K562 (cell line): Measurements from ENCODE around the gene FAF2. TPM values are rescaled to one million over a fixed set of nuclear protein-coding genes. Genes with fewer than 3 reads are reported as not detected.
A peak's percentile ranks its signal among the peaks of the same experiment; 100 is the strongest.

Experiments used
- ATAC-seq: fragments of 200-7000 bp; cut with Tn5 transposase; 3 replicates; pipeline ENCODE4 v1.9.1; 2020; ENCODE audit warnings: moderate library complexity
- BruUV-seq: library from RNA; stranded (reverse); fragments of 400-500 nt; replicated peaks from 2 replicates; lab custom pipeline; 2021; lab: Mats Ljungman, UMichigan
- CTCF ChIA-PET: fragments of 300-600 bp; formaldehyde crosslinking; extraction: SDS; loops from one replicate; lab custom pipeline; 2021; ENCODE audit warnings: low intra/inter-chr PET ratio; lab: Yijun Ruan, JAX
- POLR2A ChIA-PET: fragments of 300-600, 350-650 bp; sonication (Branson Sonifier 250); formaldehyde crosslinking; extraction: SDS; loops from one replicate; lab custom pipeline; 2021; ENCODE audit warnings: antibody characterized with exemption, inconsistent platforms; lab: Yijun Ruan, JAX
- DNase-seq, 4 experiments: peaks; one replicate each; pipeline versions ENCODE4 v3.0.0 to v3.0.0-alpha.2; 2011 to 2018; ENCODE audit warnings: low spot score in 3 of 4, mixed read lengths in 3 of 4; ENCODE audit errors: extremely low read depth in 1 of 4
- FAIRE-seq: peaks from 2 replicates; lab custom pipeline; 2011; peaks lifted over from hg19 to GRCh38; lab: Jason Lieb, UNC
- H2AFZ ChIP-seq: 2 replicates; pipeline ENCODE4 v1.6.0; 2011; ENCODE audit warnings: low read depth, low read length, control low read depth, inconsistent platforms
- H3K27ac ChIP-seq: fragments of 200-600 bp; 3 replicates; pipeline ENCODE4 v1.8.0; 2011; ENCODE audit warnings: low read depth, mild to moderate bottlenecking, control low read depth, inconsistent platforms, low read length, moderate library complexity, mixed read lengths; ENCODE audit errors: extremely low read depth
- H3K27me3 ChIP-seq, 2 experiments: fragments of 300-600 bp in 1 of 2; 2 replicates in 1 of 2; 3 replicates in 1 of 2; pipeline versions ENCODE4 v1.6.0 to v1.8.0; 2011; ENCODE audit warnings: inconsistent platforms in 2 of 2, low read length in 2 of 2, mild to moderate bottlenecking in 1 of 2, mixed read lengths in 1 of 2, moderate library complexity in 1 of 2; ENCODE audit not compliant: control insufficient read depth in 2 of 2, insufficient read depth in 2 of 2
- H3K36me3 ChIP-seq: fragments of 300-600 bp; 3 replicates; pipeline ENCODE4 v1.8.0; 2011; ENCODE audit warnings: mild to moderate bottlenecking, low read length, inconsistent platforms; ENCODE audit not compliant: control insufficient read depth, insufficient read depth
- H3K4me1 ChIP-seq, 2 experiments: fragments of 200-600 bp in 1 of 2; replicated peaks in 1 of 2; 2 replicates in 1 of 2; 3 replicates in 1 of 2; pipeline versions ENCODE4 v1.5.1 to v1.8.0; 2011; ENCODE audit warnings: inconsistent platforms in 2 of 2, low read length in 2 of 2, mild to moderate bottlenecking in 1 of 2, mixed read lengths in 1 of 2, moderate library complexity in 1 of 2; ENCODE audit not compliant: control insufficient read depth in 2 of 2, insufficient read depth in 2 of 2
- H3K4me2 ChIP-seq: 2 replicates; pipeline ENCODE4 v1.6.1; 2011; ENCODE audit warnings: low read length, control low read depth, inconsistent platforms, mixed read lengths; ENCODE audit not compliant: insufficient read depth
- H3K4me3 ChIP-seq: fragments of 200-600 bp; sonication (generic), shearing (Covaris generic); 2 replicates; pipeline ENCODE4 v1.5.1; 2016; ENCODE audit warnings: control low read depth, inconsistent platforms
- H3K79me2 ChIP-seq: fragments of 200-600 bp; 3 replicates; pipeline ENCODE4 v1.8.0; 2011; ENCODE audit warnings: low read length, inconsistent platforms; ENCODE audit not compliant: control insufficient read depth, insufficient read depth
- H3K9ac ChIP-seq, 2 experiments: 2 replicates each; pipeline versions ENCODE4 v1.6.0 to v1.6.1; 2011; ENCODE audit warnings: low read depth in 2 of 2, low read length in 2 of 2, control low read depth in 1 of 2, inconsistent platforms in 1 of 2, mild to moderate bottlenecking in 1 of 2, mixed read lengths in 1 of 2; ENCODE audit not compliant: insufficient read depth in 1 of 2
- H3K9me1 ChIP-seq: one replicate; pipeline ENCODE4 v1.6.0; 2011; ENCODE audit warnings: inconsistent platforms, mild to moderate bottlenecking, low read length, moderate library complexity; ENCODE audit not compliant: control insufficient read depth, insufficient read depth
- H3K9me3 ChIP-seq: replicated peaks from 2 replicates; pipeline ENCODE4 v1.5.1; 2011; ENCODE audit warnings: low read depth, low read length, inconsistent platforms; ENCODE audit not compliant: control insufficient read depth, insufficient read depth
- H4K20me1 ChIP-seq: replicated peaks from 2 replicates; pipeline ENCODE4 v1.6.1; 2011; ENCODE audit warnings: low read length, inconsistent platforms, mixed read lengths; ENCODE audit not compliant: control insufficient read depth, insufficient read depth
- BCL6 ChIP-seq: fragments of 250-450 bp; sonication (Bioruptor Pico); IDR thresholded peaks from 2 replicates; pipeline ENCODE4 v1.4.0; 2020
- C11orf30 ChIP-seq: fragments of 450-650 bp; IDR thresholded peaks from 2 replicates; pipeline ENCODE4 v1.6.1; 2016; ENCODE audit warnings: low read depth, mild to moderate bottlenecking
- CBX1 ChIP-seq: sonication (generic); IDR thresholded peaks from 2 replicates; pipeline ENCODE4 v1.6.1; 2016; ENCODE audit warnings: antibody characterized with exemption, low read depth, mild to moderate bottlenecking
- ESRRB ChIP-seq: fragments of 250-450 bp; sonication (Bioruptor Pico); IDR thresholded peaks from 2 replicates; pipeline ENCODE4 v1.5.0; 2020; ENCODE audit warnings: mild to moderate bottlenecking, moderate library complexity, borderline replicate concordance
- GATAD2B ChIP-seq: fragments of 450-650 bp; IDR thresholded peaks from 2 replicates; pipeline ENCODE4 v1.6.1; 2017; ENCODE audit warnings: mild to moderate bottlenecking, borderline replicate concordance
- MAFG ChIP-seq: fragments of 450-650 bp; conservative IDR thresholded peaks from 2 replicates; pipeline ENCODE4 v1.6.1; 2016; ENCODE audit warnings: missing genetic modification characterization, missing compliant biosample characterization
- NR2C2 ChIP-seq, 2 experiments: fragments of 200-800 bp in 1 of 2; sonication (Bioruptor generic) in 1 of 2; sonication (generic) in 1 of 2; formaldehyde crosslinking in 1 of 2; IDR thresholded peaks; 2 replicates each; pipeline versions ENCODE4 v1.6.1 to v1.8.0; 2016 to 2022; ENCODE audit warnings: mild to moderate bottlenecking in 1 of 2, missing compliant biosample characterization in 1 of 2, missing genetic modification characterization in 1 of 2, missing genetic modification reagents in 1 of 2
- SETDB1 ChIP-seq: IDR thresholded peaks from one replicate; pipeline ENCODE4 v1.6.1; 2012; ENCODE audit warnings: low read length, control low read depth, inconsistent platforms
- SIN3A ChIP-seq, 2 experiments: fragments of 150-350 bp in 1 of 2; IDR thresholded peaks; 2 replicates each; pipeline ENCODE4 v1.6.1; 2011 to 2016; ENCODE audit warnings: borderline replicate concordance in 2 of 2, low read depth in 2 of 2, low read length in 2 of 2, mild to moderate bottlenecking in 2 of 2, moderate library complexity in 2 of 2; ENCODE audit not compliant: control insufficient read depth in 1 of 2
- SNRNP70 ChIP-seq: fragments of 200-400 bp; formaldehyde crosslinking; optimal IDR thresholded peaks from 2 replicates; pipeline ENCODE3; 2017; ENCODE audit warnings: low read depth, low read length
- SREBF2 ChIP-seq: sonication (generic); formaldehyde crosslinking; IDR thresholded peaks from 2 replicates; pipeline ENCODE4 v1.4.0; 2020; ENCODE audit warnings: mild to moderate bottlenecking, missing genetic modification reagents
- WHSC1 ChIP-seq: IDR thresholded peaks from one replicate; pipeline ENCODE4 v1.6.1; 2012; ENCODE audit warnings: low read length, control low read depth, inconsistent platforms
- ZNF316 ChIP-seq: fragments of 450-650 bp; IDR thresholded peaks from 2 replicates; pipeline ENCODE4 v1.6.1; 2016
- ZZZ3 ChIP-seq: fragments of 450-650 bp; IDR thresholded peaks from 2 replicates; pipeline ENCODE4 v1.6.1; 2016; ENCODE audit warnings: antibody characterized with exemption, mild to moderate bottlenecking, moderate library complexity
- WGBS: fragments of 100-300 bp; shearing (Covaris generic); methylation state at CpG from one replicate; pipeline ENCODE4 v1.1.6; 2016; ENCODE audit warnings: low coverage, mixed read lengths; ENCODE audit not compliant: insufficient coverage; ENCODE audit errors: missing lambda C conversion rate; 5-methylcytosine and 5-hydroxymethylcytosine counted together
- in situ Hi-C: fragments of 300-500 bp; cut with MboI; formaldehyde crosslinking; loops from 4 replicates; pipeline ENCODE4 v1.15.0; 2018; ENCODE audit warnings: inconsistent platforms, mixed read lengths
- intact Hi-C: fragments of 100-400 bp; cut with micrococcal nuclease; formaldehyde crosslinking; loops from 2 replicates; pipeline ENCODE4 v1.14.2; 2022
- polyA plus RNA-seq, 8 experiments: library from polyadenylated mRNA; depleted of rRNA in 4 of 8; stranded (reverse) in 5 of 8; unstranded in 3 of 8; fragments of >200 nt; fragmentation: Nextera tagmentation in 2 of 8; fragmentation: Illumina TruSeq in 1 of 8; extraction: Ambion mirVana in 2 of 8; extraction: Trizol in 1 of 8; gene quantifications; 2 replicates each; pipeline versions ENCODE4 v1.2.1 to v1.2.3, GENCODE V29; 2011 to 2014; ENCODE audit warnings: inconsistent platforms in 1 of 8, missing spikeins in 1 of 8
- total RNA-seq, 7 experiments: library from RNA; depleted of rRNA in 6 of 7; stranded (reverse); fragments of >200 nt in 6 of 7; fragmentation: Illumina TruSeq in 2 of 7; extraction: Trizol in 2 of 7; gene quantifications; 2 replicates each; pipeline versions ENCODE4 v1.2.1 to v1.2.3, GENCODE V29; 2011 to 2021; ENCODE audit warnings: low replicate concordance in 1 of 7
- TF ChIP-seq, protein P1 (sequence below): sonication (generic); formaldehyde crosslinking; IDR thresholded peaks from 2 replicates; pipeline ENCODE4 v1.8.0; 2023; ENCODE audit warnings: missing genetic modification reagents, mild to moderate bottlenecking, borderline replicate concordance

The FAF2 gene
- total and polyA plus RNA-seq, 9 of the 15 experiments (the other 6 are each of a cell fraction or from before 2014, with no cell fraction given) = 25.0 to 44.6 (median 36.1) TPM

DNA sequence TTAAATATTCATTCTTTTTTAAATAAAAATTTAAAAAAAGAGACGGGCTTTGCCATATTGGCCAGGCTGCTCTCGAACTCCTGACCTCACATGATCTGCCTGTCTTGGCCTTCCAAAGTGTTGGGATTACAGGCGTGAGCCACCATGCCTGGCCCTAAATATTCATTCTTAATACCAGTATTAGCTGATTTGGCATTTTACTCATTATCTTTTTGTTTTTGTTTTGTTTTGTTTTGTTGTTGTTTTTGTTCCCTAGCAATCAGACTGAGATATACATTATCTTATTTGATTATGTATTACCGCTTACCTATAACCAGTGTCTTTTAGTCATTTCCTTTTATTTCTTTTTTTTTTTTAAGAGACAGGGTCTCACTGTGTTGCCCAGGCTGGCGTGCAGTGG, 51.1 kb downstream of the FAF2 start:
- Histone ChIP-seq H3K9ac (no peak overlapping the region), H3K79me2 (no peaks in the 10 kb centered on the region), H3K9me3 (no peaks in the 10 kb centered on the region), H3K4me3 (no peak overlapping the region), H3K4me1 (no peaks in the 10 kb centered on the region), H4K20me1 (no peaks in the 10 kb centered on the region), H3K27me3 (no peaks in the 10 kb centered on the region), H3K4me2 (no peak overlapping the region), H3K27ac (no peak overlapping the region), H3K36me3 (peaks cover 91% of the 10 kb centered on the region), H3K9me1 (no peaks in the 10 kb centered on the region), H2AFZ (no peak overlapping the region)
- CTCF ChIA-PET = no interaction called here
- in situ Hi-C loops (no loop called here), intact Hi-C loops (no loop called here)
- TF ChIP-seq SETDB1 = no peak
- TF ChIP-seq CBX1 = no peak
- no peak for TF ChIP-seq WHSC1
- TF ChIP-seq, protein P1, sequence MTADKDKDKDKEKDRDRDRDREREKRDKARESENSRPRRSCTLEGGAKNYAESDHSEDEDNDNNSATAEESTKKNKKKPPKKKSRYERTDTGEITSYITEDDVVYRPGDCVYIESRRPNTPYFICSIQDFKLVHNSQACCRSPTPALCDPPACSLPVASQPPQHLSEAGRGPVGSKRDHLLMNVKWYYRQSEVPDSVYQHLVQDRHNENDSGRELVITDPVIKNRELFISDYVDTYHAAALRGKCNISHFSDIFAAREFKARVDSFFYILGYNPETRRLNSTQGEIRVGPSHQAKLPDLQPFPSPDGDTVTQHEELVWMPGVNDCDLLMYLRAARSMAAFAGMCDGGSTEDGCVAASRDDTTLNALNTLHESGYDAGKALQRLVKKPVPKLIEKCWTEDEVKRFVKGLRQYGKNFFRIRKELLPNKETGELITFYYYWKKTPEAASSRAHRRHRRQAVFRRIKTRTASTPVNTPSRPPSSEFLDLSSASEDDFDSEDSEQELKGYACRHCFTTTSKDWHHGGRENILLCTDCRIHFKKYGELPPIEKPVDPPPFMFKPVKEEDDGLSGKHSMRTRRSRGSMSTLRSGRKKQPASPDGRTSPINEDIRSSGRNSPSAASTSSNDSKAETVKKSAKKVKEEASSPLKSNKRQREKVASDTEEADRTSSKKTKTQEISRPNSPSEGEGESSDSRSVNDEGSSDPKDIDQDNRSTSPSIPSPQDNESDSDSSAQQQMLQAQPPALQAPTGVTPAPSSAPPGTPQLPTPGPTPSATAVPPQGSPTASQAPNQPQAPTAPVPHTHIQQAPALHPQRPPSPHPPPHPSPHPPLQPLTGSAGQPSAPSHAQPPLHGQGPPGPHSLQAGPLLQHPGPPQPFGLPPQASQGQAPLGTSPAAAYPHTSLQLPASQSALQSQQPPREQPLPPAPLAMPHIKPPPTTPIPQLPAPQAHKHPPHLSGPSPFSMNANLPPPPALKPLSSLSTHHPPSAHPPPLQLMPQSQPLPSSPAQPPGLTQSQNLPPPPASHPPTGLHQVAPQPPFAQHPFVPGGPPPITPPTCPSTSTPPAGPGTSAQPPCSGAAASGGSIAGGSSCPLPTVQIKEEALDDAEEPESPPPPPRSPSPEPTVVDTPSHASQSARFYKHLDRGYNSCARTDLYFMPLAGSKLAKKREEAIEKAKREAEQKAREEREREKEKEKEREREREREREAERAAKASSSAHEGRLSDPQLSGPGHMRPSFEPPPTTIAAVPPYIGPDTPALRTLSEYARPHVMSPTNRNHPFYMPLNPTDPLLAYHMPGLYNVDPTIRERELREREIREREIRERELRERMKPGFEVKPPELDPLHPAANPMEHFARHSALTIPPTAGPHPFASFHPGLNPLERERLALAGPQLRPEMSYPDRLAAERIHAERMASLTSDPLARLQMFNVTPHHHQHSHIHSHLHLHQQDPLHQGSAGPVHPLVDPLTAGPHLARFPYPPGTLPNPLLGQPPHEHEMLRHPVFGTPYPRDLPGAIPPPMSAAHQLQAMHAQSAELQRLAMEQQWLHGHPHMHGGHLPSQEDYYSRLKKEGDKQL = no peak
- no peak for TF ChIP-seq SNRNP70
- TF ChIP-seq ZNF316 = peak; percentile 91
- no peak for TF ChIP-seq BCL6 (CRISPR knock-in tag)
- no peak for TF ChIP-seq ESRRB (CRISPR knock-in tag)
- no peak for TF ChIP-seq GATAD2B
- no peak for TF ChIP-seq NR2C2 (CRISPR knock-in tag; IDR thresholded peaks at IDR 0.05)
- TF ChIP-seq NR2C2 (tag; IDR thresholded peaks at IDR 0.05) = no peak
- TF ChIP-seq MAFG = peak; percentile 66
- TF ChIP-seq C11orf30 = peak; percentile 82
- no peak for TF ChIP-seq SIN3A (IDR thresholded peaks at IDR 0.05; ENCODE audit: borderline replicate concordance in 2 of 2, control insufficient read depth in 1 of 2, low read depth in 2 of 2, low read length in 2 of 2)
- TF ChIP-seq SREBF2 (CRISPR knock-in tag) = no peak
- TF ChIP-seq ZZZ3 = no peak
- no TSS peak for BruUV-seq
- ATAC-seq = no peak
- no peak for DNase-seq
- no peak for FAIRE-seq
- POLR2A ChIA-PET = no interaction called here
- 92% methylated on average over 5 of the region's 5 CpGs for WGBS
